ENCODE measurements around the gene ATP9B.
"Not testable (repeated sequence)": the region's sequence is repeated elsewhere in the genome, so short reads cannot be mapped to it uniquely, and the experiment has no call there.

Gene ATP9B

GRCh38 chr18:79368681-79369080 lies 299.5 kb downstream of the ATP9B start:
- no peak for DNase-seq

- no peak for DNase-seq
Measured at GRCh38 chr18:79371561-79372121, 302.4 kb downstream of the ATP9B start.

- no peak for DNase-seq
Measured at GRCh38 chr18:79372461-79372860, 303.3 kb downstream of the ATP9B start.

GRCh38 chr18:79372991-79373390 lies 303.8 kb downstream of the ATP9B start:
- DNase-seq, result no peak

GRCh38 chr18:79373736-79374135 lies 304.5 kb downstream of the ATP9B start:
- no peak for DNase-seq

- DNase-seq, result no peak
Measured at GRCh38 chr18:79374408-79375171, 305.4 kb downstream of the ATP9B start.

GRCh38 chr18:79375441-79376154 lies 306.4 kb downstream of the ATP9B start:
- no peak for DNase-seq

- DNase-seq, result not testable (repeated sequence)
Measured at GRCh38 chr18:79376661-79377060, 307.5 kb downstream of the ATP9B start.

- DNase-seq, result no peak
Measured at GRCh38 chr18:79377187-79377891, 308.1 kb downstream of the ATP9B start.

GRCh38 chr18:79378536-79379250 lies 309.5 kb downstream of the ATP9B start:
- DNase-seq, result no peak

GRCh38 chr18:79379251-79379905 lies 310.2 kb downstream of the ATP9B start:
- no peak for DNase-seq

- no peak for DNase-seq
Measured at GRCh38 chr18:79379931-79380815, 311.0 kb downstream of the ATP9B start.

GRCh38 chr18:79380816-79381806 lies 311.9 kb downstream of the ATP9B start:
- peak; percentile 19 for DNase-seq

GRCh38 chr18:79381811-79382311 lies 312.7 kb downstream of the ATP9B start:
- DNase-seq, result no peak

GRCh38 chr18:79382681-79383387 lies 313.6 kb downstream of the ATP9B start:
- DNase-seq, result no peak

- no peak for DNase-seq
Measured at GRCh38 chr18:79383388-79384056, 314.3 kb downstream of the ATP9B start.

- DNase-seq, result no peak
Measured at GRCh38 chr18:79384151-79384807, 315.1 kb downstream of the ATP9B start.

- no peak for DNase-seq
Measured at GRCh38 chr18:79384834-79385233, 315.6 kb downstream of the ATP9B start.

Measured in DMS79 (cell line).